ENCODE measurements around the gene ZBED4.

GRCh38 chr22:49937758-49938564 lies 84.3 kb downstream of the ZBED4 start:
- TF ChIP-seq POLR2A (IDR thresholded peaks at IDR 0.05) (no peak), CTCF (IDR thresholded peaks at IDR 0.05) (no peak)
